Measurements from ENCODE around the gene EEF1AKMT2.

The EEF1AKMT2 gene

DNA sequence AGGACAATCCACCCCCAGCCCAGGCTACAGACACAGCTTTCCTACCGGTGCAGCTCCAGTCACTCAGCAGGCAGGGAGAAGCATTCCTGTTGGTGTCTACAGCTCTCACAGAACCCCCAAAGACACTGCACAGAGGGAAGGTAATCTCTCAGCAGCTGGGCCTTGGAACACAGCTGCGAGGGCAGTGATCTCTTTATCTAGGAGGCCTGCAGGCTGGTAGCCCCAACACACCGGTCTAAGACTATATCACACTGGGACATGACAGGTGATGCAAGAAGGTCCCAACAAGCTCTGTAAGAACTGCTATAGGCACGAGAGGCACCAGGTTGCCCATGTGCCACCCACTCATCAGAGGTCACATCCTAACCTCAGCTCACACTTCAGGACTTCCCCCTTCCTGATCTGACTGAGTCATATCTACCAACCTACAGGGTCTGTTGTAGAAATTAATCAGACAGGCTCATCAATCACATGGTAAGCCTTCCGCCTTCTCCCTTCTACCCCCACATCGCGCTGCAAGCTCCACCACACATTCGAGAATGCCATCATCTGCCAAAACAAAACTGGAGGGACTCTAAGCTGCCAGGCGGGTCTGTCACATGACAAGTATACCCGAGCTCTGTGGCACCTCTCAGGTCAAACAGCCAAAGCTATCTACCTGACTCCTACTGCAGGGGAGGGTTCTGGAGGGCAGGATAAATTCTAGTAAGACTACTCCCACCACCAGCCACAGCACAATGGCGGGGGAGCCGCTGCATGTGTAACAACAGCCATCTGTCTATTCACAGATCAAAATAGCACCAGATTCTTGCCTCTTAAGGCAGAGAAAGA, 73.6 kb downstream of the EEF1AKMT2 start:
- peak; percentile 15 for DNase-seq

DNA sequence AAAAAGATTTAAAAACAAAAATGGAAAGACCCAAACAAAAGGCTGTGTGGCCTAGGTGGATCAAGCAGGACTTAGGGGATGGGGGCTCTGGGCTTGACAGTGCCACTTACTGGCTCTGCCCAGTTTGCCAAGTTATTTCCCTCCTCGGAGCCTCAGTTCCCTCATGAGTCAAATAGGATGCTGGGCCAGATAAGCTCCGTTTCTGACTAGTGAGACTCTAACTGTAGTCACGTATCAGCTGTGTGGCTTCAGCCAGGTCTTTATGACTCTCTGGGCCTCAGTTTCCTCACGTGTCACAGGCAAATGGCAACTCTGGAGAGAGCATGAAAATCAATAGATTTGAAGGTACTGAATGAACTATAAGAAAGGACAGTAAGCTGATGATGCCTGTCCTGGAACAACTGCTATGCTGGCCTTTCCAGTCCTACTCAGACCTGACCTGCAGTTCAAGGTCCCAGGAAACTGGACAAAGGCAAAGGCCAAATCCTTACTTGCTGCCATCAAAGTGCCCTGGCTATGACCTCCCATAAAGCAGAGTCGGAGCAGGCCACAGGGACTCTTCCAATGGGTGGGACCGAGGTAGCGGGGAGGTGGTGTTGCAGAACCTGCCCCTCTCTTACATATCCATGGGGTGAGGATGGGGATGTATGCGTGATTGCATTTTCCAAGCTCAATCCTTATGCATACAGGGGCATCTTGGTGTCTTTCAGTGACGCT, 74.5 kb downstream of the EEF1AKMT2 start:
- no peak for DNase-seq

DNA sequence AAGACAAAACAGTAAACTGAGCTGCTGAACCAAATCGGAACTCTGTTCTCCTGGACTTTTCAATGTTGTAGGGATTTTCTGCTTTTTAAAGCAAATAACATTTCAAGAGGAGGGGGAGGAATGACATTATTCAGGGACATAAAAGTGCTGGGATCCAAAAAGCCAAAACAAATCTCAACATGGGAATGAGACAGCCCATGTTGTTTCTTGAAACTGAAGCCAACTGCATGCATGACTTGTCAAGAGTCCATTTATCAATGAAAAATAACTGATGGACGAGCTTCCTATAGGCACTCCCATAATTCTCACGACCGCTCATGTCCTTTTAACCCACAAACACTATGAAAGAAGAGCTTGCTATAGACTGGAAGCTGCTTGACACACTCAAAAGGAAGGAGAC, 75.3 kb downstream of the EEF1AKMT2 start:
- DNase-seq = no peak

DNA sequence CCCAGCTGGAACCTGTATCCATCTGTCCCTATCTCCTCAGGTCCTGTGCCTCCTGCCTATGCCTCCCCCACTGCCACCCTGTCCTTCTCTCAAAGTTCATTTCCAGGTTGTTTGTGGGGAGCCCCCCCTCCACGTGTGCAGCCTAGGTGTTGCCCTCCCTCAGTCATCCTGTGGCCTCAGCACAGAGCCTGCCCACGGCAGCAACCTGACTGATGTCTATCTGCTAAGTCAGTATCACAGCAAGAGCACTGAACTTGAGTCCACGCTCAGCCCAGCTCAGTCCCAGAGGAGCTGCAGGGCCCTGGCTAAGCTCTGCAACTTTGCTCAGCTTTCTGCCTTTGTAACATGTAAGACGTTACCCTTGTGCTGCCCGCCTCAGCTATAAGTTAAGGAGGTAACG, 76.2 kb downstream of the EEF1AKMT2 start:
- DNase-seq = no peak

DNA sequence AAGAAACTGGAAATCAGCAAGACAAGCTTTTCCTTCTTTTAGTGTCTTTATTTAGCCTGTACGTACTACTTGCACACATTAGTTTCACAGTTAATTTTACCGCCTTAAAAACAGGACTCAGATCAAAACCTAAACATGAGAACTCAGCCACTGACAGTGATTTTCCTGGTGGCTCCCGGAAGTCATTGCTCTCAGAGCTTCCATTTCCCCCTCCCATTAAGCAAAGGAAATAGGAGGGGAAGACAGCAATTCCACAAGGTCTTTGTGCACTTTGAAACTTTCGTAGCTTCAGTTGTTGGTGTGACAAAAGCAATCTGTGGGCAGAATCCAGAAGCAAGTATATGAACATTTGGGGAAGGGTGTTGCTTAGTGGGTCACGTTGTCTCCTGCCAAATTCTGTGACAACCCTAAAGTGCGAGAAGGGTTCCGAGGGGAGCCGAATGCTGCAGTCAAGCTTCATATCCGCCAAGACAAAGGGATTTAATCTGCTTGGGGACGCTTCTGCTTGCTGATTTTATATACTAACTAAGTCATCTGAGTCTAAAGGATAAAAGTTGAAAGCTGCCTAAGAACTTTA, 77.9 kb downstream of the EEF1AKMT2 start:
- DNase-seq = no peak

DNA sequence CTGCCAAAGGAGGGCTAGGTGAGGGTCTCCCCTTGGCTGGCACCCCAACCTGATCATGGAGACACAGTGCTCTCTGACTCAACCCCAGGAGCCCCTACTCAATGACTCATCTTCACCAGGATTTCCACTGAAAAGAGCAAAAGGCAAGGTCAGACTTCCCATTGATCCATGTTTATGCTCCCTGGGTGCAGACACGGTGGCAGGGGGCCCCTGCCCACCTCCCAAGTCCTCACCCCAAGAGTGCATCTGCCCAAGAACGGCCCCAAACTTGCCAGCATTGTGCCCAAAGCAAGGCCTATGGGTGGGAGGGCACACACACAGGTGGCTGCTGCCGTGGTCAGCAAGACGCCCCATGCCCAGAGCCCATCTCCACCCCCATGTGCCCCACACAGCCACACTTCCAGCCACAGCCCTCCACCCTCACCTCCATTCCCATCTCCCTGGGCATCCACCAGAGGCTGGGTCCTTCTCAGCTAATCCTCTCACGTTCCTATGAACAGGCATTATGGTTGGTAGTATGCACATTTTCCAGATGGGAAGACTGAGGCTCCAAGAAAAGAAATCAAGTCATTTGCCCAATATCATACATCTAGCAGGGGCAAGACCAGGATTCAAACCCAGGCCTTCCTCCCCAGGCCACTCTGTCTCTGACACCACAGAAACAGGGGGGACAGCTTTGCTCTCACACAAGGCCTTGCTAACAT, 78.8 kb downstream of the EEF1AKMT2 start:
- no peak for DNase-seq

DNA sequence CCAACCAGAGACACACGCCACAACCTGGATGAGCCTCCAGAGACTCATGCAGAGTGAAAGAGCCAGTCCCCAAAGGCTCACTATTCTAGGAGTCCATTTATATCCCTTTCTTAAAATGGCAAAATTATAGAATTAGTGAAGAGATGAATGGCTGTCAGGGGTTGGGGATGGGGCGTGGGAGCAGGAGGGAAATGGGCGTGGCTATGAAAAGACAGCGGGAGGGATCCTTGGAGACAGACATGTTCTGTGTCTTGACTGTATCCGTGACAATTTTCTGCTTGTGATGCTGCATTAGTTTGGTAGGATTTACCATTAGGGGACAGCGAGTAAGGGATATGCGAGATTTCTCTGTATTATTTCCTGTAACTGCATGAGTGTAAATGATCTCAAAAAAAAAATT, 80.5 kb downstream of the EEF1AKMT2 start:
- DNase-seq = peak; percentile 9

DNA sequence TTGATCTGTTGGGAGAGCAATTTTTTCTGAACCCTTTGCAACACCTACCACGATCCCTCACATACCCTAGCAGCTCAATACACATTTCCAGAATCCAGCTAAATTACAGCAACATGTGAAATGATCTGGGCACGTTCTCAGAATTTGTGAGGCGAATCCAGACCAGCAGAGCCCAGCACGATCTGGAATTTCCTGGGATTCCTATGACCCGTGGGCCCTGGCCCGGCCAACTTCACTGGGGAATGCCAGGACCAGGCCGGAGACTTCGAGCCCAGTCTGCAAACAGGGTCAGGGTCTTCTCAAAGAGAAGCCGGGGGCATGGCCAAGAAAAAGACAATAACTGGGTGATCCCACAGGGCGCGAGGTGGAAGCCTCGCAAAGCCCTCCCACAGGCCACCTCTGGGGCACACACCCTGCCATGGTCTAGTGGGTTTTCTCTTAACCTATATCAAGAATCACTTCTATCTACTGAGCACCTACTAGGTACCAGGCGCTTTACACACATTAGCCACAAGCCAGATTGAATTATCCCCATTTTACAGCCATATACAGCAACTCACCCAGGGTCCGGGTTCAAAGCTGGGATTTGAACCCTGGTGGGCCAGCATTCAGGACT, 81.3 kb downstream of the EEF1AKMT2 start:
- DNase-seq = no peak

DNA sequence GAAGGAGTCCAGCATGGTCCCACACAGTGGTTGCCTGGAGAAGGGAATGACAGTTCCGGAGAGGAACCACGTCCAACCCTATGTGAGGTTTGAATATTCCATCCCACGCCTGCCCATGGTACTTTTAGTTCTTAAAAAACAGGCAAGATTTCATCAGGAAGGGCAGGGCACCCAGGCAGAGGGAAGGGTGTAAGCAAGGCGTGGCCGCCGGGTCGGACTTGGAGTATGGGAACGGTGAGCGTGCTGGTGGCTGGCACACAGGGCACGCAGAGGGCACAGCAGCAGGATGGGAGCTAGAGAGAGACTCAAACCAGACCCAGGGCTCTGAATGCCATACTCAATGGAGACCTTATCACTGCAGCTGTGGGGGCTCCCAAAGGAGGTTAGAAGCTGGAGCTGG, 81.8 kb downstream of the EEF1AKMT2 start:
- DNase-seq = no peak

DNA sequence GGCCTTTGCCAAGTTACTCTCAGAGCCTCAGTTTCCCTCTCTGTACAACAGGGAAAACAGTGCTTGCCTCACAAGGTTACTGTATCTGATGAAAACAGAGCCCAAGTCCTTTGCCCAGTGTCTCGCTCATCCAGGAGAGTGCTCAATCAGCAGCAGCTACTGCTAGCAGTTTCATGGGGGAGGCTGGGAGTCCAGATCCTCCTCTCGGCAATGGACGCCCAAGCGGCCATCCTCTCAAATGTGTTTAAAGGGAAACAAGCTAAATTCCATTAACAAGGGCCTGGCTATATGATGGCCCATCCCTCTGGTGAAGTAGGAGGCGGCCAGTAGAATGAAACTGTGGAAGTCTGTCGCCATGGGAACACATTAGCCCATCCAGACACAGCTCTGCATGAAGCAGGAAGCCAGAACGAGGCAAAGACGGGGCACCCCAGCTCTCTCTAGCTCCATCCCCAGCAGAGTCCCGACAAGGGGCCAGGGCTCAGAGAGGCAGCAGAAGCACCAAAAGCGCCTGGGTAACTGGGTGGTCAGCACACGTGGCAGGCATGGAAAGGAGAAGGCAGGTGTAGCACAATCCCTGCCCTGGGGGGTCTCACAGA, 82.7 kb downstream of the EEF1AKMT2 start:
- DNase-seq = peak; percentile 64

DNA sequence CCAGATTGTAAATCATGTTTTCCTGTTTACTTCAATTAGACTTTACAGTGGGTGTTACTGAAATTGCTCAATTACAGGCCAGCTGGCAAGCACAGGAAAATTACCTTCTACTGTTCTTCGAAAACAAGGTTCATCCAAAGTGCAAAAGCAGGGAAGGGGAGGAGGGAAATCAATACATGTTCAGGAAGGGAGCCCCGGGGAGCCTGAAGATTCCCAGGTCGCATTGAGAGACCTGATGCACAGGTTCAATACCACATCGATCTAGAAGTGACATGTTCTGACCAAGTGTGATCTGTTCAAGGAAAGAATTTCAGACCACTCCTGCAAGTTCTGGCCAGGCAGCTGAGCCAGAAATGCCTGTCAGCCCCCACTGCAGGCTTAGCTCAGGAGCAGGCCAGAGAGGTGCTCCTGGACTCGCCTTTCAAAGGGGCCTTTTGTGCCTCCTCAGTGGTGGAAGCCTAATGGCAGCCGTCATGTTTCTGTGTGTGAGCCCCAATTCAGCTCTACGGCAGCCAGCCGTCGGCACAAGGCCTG, 83.4 kb downstream of the EEF1AKMT2 start:
- DNase-seq = peak; percentile 87

All from NCI-H69 (cell line).